Trophoblast cell (in vitro differentiated cells and primary cell): ENCODE measurements around the gene PLXNA1.
A peak's percentile ranks its signal among the peaks of the same experiment; 100 is the strongest.

Experiments used
- DNase-seq, 2 donors: peaks; one replicate each; pipeline ENCODE4 v3.0.0-alpha.2; 2016
- H2AFZ ChIP-seq: 2 replicates; pipeline ENCODE4 v1.6.1; 2013; ENCODE audit warnings: low read length, moderate library complexity, mild to moderate bottlenecking; ENCODE audit not compliant: insufficient read depth, poor library complexity
- H2AK5ac ChIP-seq: 2 replicates; pipeline ENCODE4 v1.6.1; 2013; ENCODE audit warnings: mild to moderate bottlenecking, low read length
- H2BK120ac ChIP-seq: 2 replicates; pipeline ENCODE4 v1.6.1; 2013; ENCODE audit warnings: low read length, mild to moderate bottlenecking, moderate library complexity; ENCODE audit not compliant: insufficient read depth, poor library complexity
- H2BK12ac ChIP-seq: 2 replicates; pipeline ENCODE4 v1.6.1; 2013; ENCODE audit warnings: mild to moderate bottlenecking, low read length, moderate library complexity
- H2BK5ac ChIP-seq: 2 replicates; pipeline ENCODE4 v1.6.1; 2013; ENCODE audit warnings: low read length, low read depth, moderate library complexity, mild to moderate bottlenecking; ENCODE audit not compliant: poor library complexity
- H3K14ac ChIP-seq: 2 replicates; pipeline ENCODE4 v1.6.1; 2013; ENCODE audit warnings: mild to moderate bottlenecking, low read length
- H3K18ac ChIP-seq: 2 replicates; pipeline ENCODE4 v1.6.1; 2013; ENCODE audit warnings: mild to moderate bottlenecking, low read length
- H3K23ac ChIP-seq: 2 replicates; pipeline ENCODE4 v1.6.1; 2013; ENCODE audit warnings: low read length
- H3K27ac ChIP-seq: 2 replicates; pipeline ENCODE4 v1.5.1; 2013; ENCODE audit warnings: low read depth, mild to moderate bottlenecking, inconsistent platforms, low read length, moderate library complexity
- H3K27me3 ChIP-seq: 2 replicates; pipeline ENCODE4 v1.6.1; 2013; ENCODE audit warnings: inconsistent platforms, mild to moderate bottlenecking, low read length, moderate library complexity; ENCODE audit not compliant: insufficient read depth
- H3K36me3 ChIP-seq, 2 experiments: 1 replicate in 1 of 2; 2 replicates in 1 of 2; pipeline ENCODE4 v1.6.1; 2013; ENCODE audit warnings: low read length in 2 of 2, mild to moderate bottlenecking in 2 of 2, moderate library complexity in 1 of 2; ENCODE audit not compliant: insufficient read depth in 2 of 2, control insufficient read depth in 1 of 2
- H3K4ac ChIP-seq: 2 replicates; pipeline ENCODE4 v1.6.1; 2013; ENCODE audit warnings: low read depth, mild to moderate bottlenecking, low read length, moderate library complexity
- H3K4me1 ChIP-seq, 2 experiments: 1 replicate in 1 of 2; 2 replicates in 1 of 2; pipeline ENCODE4 v1.6.1; 2013; ENCODE audit warnings: low read length in 2 of 2, mild to moderate bottlenecking in 2 of 2, moderate library complexity in 1 of 2; ENCODE audit not compliant: insufficient read depth in 2 of 2, control insufficient read depth in 1 of 2
- H3K4me2 ChIP-seq: 2 replicates; pipeline ENCODE4 v1.6.1; 2013; ENCODE audit warnings: inconsistent platforms, mild to moderate bottlenecking, low read length, moderate library complexity
- H3K4me3 ChIP-seq: 2 replicates; pipeline ENCODE4 v1.5.1; 2013; ENCODE audit warnings: mild to moderate bottlenecking, low read depth, low read length, inconsistent platforms
- H3K79me1 ChIP-seq: one replicate; pipeline ENCODE4 v1.6.1; 2013; ENCODE audit warnings: low read length
- H3K79me2 ChIP-seq: 2 replicates; pipeline ENCODE4 v1.6.1; 2013; ENCODE audit warnings: low read length, mild to moderate bottlenecking; ENCODE audit not compliant: control insufficient read depth, insufficient read depth, poor library complexity
- H3K9ac ChIP-seq: 2 replicates; pipeline ENCODE4 v1.6.1; 2013; ENCODE audit warnings: mild to moderate bottlenecking, low read length
- H3K9me3 ChIP-seq: 2 replicates; pipeline ENCODE4 v1.6.1; 2013; ENCODE audit warnings: low read depth, mild to moderate bottlenecking, control low read depth, inconsistent platforms, low read length; ENCODE audit not compliant: insufficient read depth
- H4K12ac ChIP-seq: 2 replicates; pipeline ENCODE4 v1.6.1; 2013; ENCODE audit warnings: low read depth, mild to moderate bottlenecking, low read length, moderate library complexity
- H4K8ac ChIP-seq: 2 replicates; pipeline ENCODE4 v1.6.1; 2013; ENCODE audit warnings: low read depth, mild to moderate bottlenecking, low read length, moderate library complexity
- H4K91ac ChIP-seq: one replicate; pipeline ENCODE4 v1.6.1; 2013; ENCODE audit warnings: low read depth, mild to moderate bottlenecking, low read length, moderate library complexity
- WGBS: extraction: QIAGEN DNeasy Blood & Tissue Kit; methylation state at CpG from one replicate; pipeline ENCODE4 v1.1.7; 2013; ENCODE audit warnings: missing lambda C conversion rate; ENCODE audit not compliant: insufficient read length, insufficient coverage; ENCODE audit errors: extremely low coverage; 5-methylcytosine and 5-hydroxymethylcytosine counted together

PLXNA1 gene

GRCh38 chr3:126957776-126958637 lies 24.9 kb upstream of the PLXNA1 start:
- H3K36me3 ChIP-seq, result no peaks in the 10 kb centered on the region
- no peaks in the 10 kb centered on the region for H3K79me1 ChIP-seq
- no peak overlapping the region for H3K18ac ChIP-seq
- peaks cover 7% of the 10 kb centered on the region in 2 experiments for H3K4me1 ChIP-seq
- H4K91ac ChIP-seq, result no peak overlapping the region
- H3K79me2 ChIP-seq, result no peaks in the 10 kb centered on the region
- no peak overlapping the region for H2BK120ac ChIP-seq
- H3K9me3 ChIP-seq, result no peaks in the 10 kb centered on the region
- H3K14ac ChIP-seq, result no peak overlapping the region
- no peak overlapping the region for H3K4me2 ChIP-seq
- no peak overlapping the region for H3K9ac ChIP-seq
- no peak overlapping the region for H2AK5ac ChIP-seq
- no peak overlapping the region for H2BK5ac ChIP-seq
- no peak overlapping the region for H3K23ac ChIP-seq
- no peak overlapping the region for H3K4me3 ChIP-seq
- no CpG with 5 or more reads among the region's 14 CpGs for WGBS
- no peak for DNase-seq
- no peak overlapping the region for H2BK12ac ChIP-seq
- no peaks in the 10 kb centered on the region for H3K27me3 ChIP-seq
- H2AFZ ChIP-seq, result no peak overlapping the region
- H3K27ac ChIP-seq, result no peak overlapping the region
- H3K4ac ChIP-seq, result no peak overlapping the region
- no peak overlapping the region for H4K12ac ChIP-seq
- H4K8ac ChIP-seq, result no peak overlapping the region

GRCh38 chr3:126958638-126959085 lies 24.3 kb upstream of the PLXNA1 start:
- H3K9ac ChIP-seq, result no peak overlapping the region
- no CpG with 5 or more reads among the region's 10 CpGs for WGBS

GRCh38 chr3:126959136-126959920 lies 23.6 kb upstream of the PLXNA1 start:
- Histone ChIP-seq H3K14ac (no peak overlapping the region), H3K36me3 (no peaks in the 10 kb centered on the region), H3K4ac (no peak overlapping the region), H2AFZ (no peak overlapping the region), H2AK5ac (no peak overlapping the region), H3K18ac (no peak overlapping the region), H3K4me1 (peaks cover 7% of the 10 kb centered on the region in 2 experiments), H2BK5ac (no peak overlapping the region), H2BK120ac (no peak overlapping the region), H3K4me2 (no peak overlapping the region), H4K8ac (no peak overlapping the region), H3K23ac (no peak overlapping the region), H3K27me3 (no peaks in the 10 kb centered on the region), H3K4me3 (no peak overlapping the region), H3K9me3 (peaks cover 3% of the 10 kb centered on the region), H4K91ac (no peak overlapping the region), H3K9ac (no peak overlapping the region), H2BK12ac (no peak overlapping the region), H4K12ac (no peak overlapping the region), H3K27ac (no peak overlapping the region), H3K79me2 (no peaks in the 10 kb centered on the region), H3K79me1 (no peaks in the 10 kb centered on the region)
- no peak for DNase-seq
- WGBS, result no CpG with 5 or more reads among the region's 10 CpGs

More at GRCh38 chr3:126958638-126959085, 24.3 kb upstream of the PLXNA1 start:
- Histone ChIP-seq H4K8ac (no peak overlapping the region), H3K4me3 (no peak overlapping the region), H2AFZ (no peak overlapping the region), H3K36me3 (no peaks in the 10 kb centered on the region), H3K14ac (no peak overlapping the region), H3K9me3 (no peaks in the 10 kb centered on the region), H4K91ac (no peak overlapping the region), H3K27me3 (no peaks in the 10 kb centered on the region), H4K12ac (no peak overlapping the region), H2AK5ac (no peak overlapping the region), H2BK120ac (no peak overlapping the region), H3K79me2 (no peaks in the 10 kb centered on the region), H2BK5ac (no peak overlapping the region), H3K27ac (no peak overlapping the region), H2BK12ac (no peak overlapping the region), H3K79me1 (no peaks in the 10 kb centered on the region), H3K18ac (no peak overlapping the region), H3K4me2 (no peak overlapping the region), H3K23ac (no peak overlapping the region), H3K4ac (no peak overlapping the region), H3K4me1 (peaks cover 7% of the 10 kb centered on the region in 2 experiments)
- no peak for DNase-seq

GRCh38 chr3:126959921-126960603 lies 22.9 kb upstream of the PLXNA1 start:
- WGBS, result no CpG with 5 or more reads among the region's 17 CpGs
- no peaks in the 10 kb centered on the region for H3K27me3 ChIP-seq
- no peak overlapping the region for H3K4ac ChIP-seq
- peak in 1 of 2 donors; percentile 9 for DNase-seq
- H3K18ac ChIP-seq, result no peak overlapping the region
- no peaks in the 10 kb centered on the region for H3K79me1 ChIP-seq
- no peak overlapping the region for H2BK12ac ChIP-seq
- no peaks in the 10 kb centered on the region for H3K79me2 ChIP-seq
- no peak overlapping the region for H4K8ac ChIP-seq
- H3K23ac ChIP-seq, result no peak overlapping the region
- no peak overlapping the region for H3K4me3 ChIP-seq
- no peak overlapping the region for H4K12ac ChIP-seq
- H3K4me2 ChIP-seq, result no peak overlapping the region
- H4K91ac ChIP-seq, result no peak overlapping the region
- H2AFZ ChIP-seq, result no peak overlapping the region
- H3K9ac ChIP-seq, result no peak overlapping the region
- no peak overlapping the region for H3K14ac ChIP-seq
- H3K4me1 ChIP-seq, result peaks cover 7% of the 10 kb centered on the region in 2 experiments
- H3K9me3 ChIP-seq, result peaks cover 3% of the 10 kb centered on the region
- no peak overlapping the region for H2BK120ac ChIP-seq
- no peaks in the 10 kb centered on the region for H3K36me3 ChIP-seq
- no peak overlapping the region for H3K27ac ChIP-seq
- no peak overlapping the region for H2AK5ac ChIP-seq
- no peak overlapping the region for H2BK5ac ChIP-seq
